GM12873 (cell line): ENCODE data around the gene P3H3.

Source experiments
- CTCF ChIP-seq: IDR thresholded peaks from 2 replicates; pipeline ENCODE4 v1.5.1; 2012; ENCODE audit warnings: low read depth, mild to moderate bottlenecking, moderate library complexity, low read length, control low read depth; ENCODE audit not compliant: insufficient read depth; ENCODE audit errors: missing control alignments

P3H3 gene

DNA sequence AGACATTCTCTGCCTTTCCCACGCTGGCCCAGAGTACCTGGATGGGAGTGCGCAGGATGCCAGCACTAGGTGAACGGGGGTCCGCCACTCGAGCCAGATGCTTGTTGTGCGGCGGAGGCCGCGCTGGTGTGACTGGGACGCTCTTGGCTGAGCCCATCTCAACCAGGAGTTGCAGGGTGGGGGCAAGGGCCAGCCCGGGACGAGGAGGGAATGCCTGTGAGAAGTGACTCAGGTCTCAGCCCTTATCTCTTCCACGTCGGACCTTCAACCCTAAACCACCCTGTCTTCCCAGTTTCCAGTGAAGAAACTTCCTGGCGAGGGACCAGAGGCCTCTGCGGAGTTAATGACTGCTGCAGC lies 22.6 kb downstream of the P3H3 start:
- no peak for TF ChIP-seq CTCF

DNA sequence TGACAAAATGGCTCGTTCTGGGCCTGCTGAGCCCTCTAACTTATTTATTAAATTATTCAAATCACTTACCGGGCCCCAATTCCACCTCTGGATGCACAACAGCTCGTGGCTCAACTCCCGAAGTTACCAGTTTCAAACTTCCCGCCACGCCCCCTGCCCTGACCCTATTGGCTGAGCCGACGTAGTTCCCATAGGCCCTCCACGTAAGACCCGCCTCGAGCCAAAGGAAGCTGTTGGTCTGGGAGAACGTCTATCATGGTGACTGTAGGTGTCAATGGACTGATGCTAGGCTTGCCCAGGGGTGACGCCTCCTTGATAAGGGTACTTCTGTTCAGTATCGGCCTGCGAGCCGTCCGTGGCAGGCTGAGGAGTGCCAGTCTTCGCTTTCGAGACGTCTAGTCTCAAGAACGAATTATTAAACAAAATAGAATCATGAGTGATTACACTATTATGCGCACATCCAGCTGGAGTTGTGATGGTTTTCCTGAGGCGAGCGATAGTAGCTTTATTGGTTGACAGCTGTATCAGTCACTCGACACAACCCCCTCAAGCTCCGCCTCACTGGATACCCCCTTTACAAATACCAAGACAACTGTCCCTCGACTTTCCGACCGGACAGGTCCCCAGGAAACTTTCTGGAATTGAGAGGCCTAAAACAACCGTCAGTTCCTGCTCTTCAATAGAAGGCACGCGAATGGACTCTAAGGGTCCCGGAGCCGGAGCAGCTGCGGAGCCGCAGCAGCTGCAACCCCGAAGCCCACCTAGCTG lies 23.1 kb downstream of the P3H3 start, which contains the start of gene CDCA3:
Gene CDCA3 (minus strand): TSS at position 134 of the 768 bp plus-strand sequence. CDS start 334 bp downstream, outside the sequence.
- no peak for TF ChIP-seq CTCF

GRCh38 chr12:6851921-6852650 lies 23.9 kb downstream of the P3H3 start, which contains the start of gene USP5:
TSS of gene USP5 (plus strand) at chr12:6852150. CDS start at chr12:6852180, 30 bp downstream.
- no peak for TF ChIP-seq CTCF

GRCh38 chr12:6852651-6853354 lies 24.6 kb downstream of the P3H3 start:
- no peak for TF ChIP-seq CTCF

DNA sequence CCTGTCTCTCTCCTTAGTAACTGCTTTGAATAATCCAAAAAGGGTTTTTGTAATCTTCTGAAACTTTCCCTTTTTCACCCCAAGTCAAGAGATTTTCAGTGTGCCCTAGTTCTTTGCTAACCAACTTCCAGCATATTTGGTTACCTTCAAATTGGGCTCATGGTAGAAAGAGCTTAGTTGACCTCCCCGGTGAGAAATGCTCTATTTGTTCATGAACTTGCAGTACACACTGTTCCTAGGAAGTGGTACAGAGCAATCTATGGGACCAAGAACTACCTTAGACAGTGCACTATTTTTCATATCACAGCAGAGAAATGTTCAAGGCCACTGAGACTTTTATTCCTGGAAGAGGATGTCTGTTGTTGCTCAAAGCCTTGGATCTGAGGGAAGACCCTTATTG lies 25.4 kb downstream of the P3H3 start:
- TF ChIP-seq CTCF, result no peak

DNA sequence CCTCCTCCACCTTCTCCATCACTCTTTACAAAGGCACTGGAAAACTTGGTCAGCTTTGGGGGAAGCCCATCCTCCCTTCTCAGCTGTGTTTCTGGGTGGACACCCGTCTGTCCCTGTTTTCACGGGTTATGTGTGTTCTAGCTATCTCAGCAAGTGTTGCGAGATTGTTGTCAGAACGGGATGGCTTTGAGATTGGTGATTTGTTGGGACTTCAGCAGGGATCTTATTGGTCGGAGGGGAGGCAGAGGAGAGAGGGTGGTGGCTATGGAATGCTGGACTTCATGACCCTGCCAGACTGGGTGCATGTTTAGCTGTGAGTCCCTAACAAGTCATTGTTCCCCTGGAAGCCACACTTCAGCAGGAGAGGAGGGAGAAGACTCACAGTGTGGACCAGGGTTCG lies 25.8 kb downstream of the P3H3 start:
- TF ChIP-seq CTCF, result no peak

- no peak for TF ChIP-seq CTCF
These were observed 27.1 kb downstream of the P3H3 start for GRCh38 chr12:6855322-6855721.
